ENCODE measurements around the gene TUBB2B.

The TUBB2B gene

DNA sequence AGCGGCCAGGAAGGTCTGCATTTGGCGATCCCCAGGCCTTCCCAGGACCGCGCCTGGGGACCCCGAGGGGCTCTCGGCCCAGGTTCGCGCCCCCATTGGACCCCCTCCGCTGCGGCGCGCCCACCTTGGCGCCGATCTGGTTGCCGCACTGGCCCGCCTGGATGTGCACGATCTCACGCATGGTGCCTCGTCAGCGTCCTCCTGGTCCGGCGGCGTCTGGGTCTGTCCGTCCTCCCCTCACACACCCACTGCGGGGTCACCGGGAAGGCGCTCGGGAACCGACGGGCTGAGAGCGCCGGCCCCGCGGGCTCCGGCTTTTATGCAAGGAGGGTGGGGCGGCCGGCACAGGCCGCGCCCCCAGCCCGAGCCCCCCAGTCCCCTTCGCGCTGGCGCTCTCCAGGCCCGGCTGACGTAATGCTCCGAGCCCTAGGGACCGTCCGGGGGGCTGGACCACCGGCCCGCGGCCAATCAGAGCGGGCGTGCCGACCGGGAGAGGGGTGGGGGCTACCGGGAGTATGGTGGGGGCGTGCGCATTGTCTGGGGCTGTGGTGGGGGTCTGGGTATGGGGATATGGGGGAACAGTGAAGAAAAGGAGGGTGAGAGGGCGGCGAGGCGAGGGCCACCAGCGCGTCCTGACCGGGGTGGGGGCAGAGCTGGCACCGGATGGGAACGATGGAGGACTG lies at the start of gene TUBB2B:
Gene TUBB2B (minus strand): TSS at position 291 of the 683 bp plus-strand sequence. CDS start 110 bp downstream, at position 181.
- peak within 1 kb of the TSS; percentile 84 for H3K9ac ChIP-seq (ENCODE audit: low read depth, low read length)
- peak within 1 kb of the TSS; percentile 89 for H3K27ac ChIP-seq (ENCODE audit: low read depth, low read length)
- H3K4me3 ChIP-seq (ENCODE audit: low read depth, low read length) = peak within 1 kb of the TSS; percentile 92
- H3K27me3 ChIP-seq (ENCODE audit: control insufficient read depth, insufficient read depth, low read length) = peaks cover 33% of the 10 kb centered on the region
- H3K9me3 ChIP-seq (ENCODE audit: control insufficient read depth, insufficient read depth, low read length) = no peaks in the 10 kb centered on the region
- peaks cover 23% of the 10 kb centered on the region for H3K36me3 ChIP-seq (ENCODE audit: control insufficient read depth, insufficient read depth, low read length)
- peaks cover 26% of the 10 kb centered on the region for H3K4me1 ChIP-seq (ENCODE audit: control insufficient read depth, insufficient read depth, low read length)

- no peak overlapping the region for H3K4me3 ChIP-seq (ENCODE audit: low read depth, low read length)
- H3K27me3 ChIP-seq (ENCODE audit: control insufficient read depth, insufficient read depth, low read length) = no peaks in the 10 kb centered on the region
- H3K9me3 ChIP-seq (ENCODE audit: control insufficient read depth, insufficient read depth, low read length) = no peaks in the 10 kb centered on the region
- peaks cover 8% of the 10 kb centered on the region for H3K4me1 ChIP-seq (ENCODE audit: control insufficient read depth, insufficient read depth, low read length)
- H3K27ac ChIP-seq (ENCODE audit: low read depth, low read length) = no peak overlapping the region
- no peak overlapping the region for H3K9ac ChIP-seq (ENCODE audit: low read depth, low read length)
- peaks cover 22% of the 10 kb centered on the region for H3K36me3 ChIP-seq (ENCODE audit: control insufficient read depth, insufficient read depth, low read length)
Measured at GRCh38 chr6:3277251-3277650, 49.8 kb upstream of the TUBB2B start.

- Histone ChIP-seq H3K27me3 (ENCODE audit: control insufficient read depth, insufficient read depth, low read length) (no peaks in the 10 kb centered on the region), H3K4me3 (ENCODE audit: low read depth, low read length) (no peak overlapping the region), H3K9me3 (ENCODE audit: control insufficient read depth, insufficient read depth, low read length) (no peaks in the 10 kb centered on the region), H3K4me1 (ENCODE audit: control insufficient read depth, insufficient read depth, low read length) (peaks cover under 1% of the 10 kb centered on the region; the same call in 1 of the 2 replicates), H3K36me3 (ENCODE audit: control insufficient read depth, insufficient read depth, low read length) (peaks cover 30% of the 10 kb centered on the region), H3K9ac (ENCODE audit: low read depth, low read length) (no peak overlapping the region), H3K27ac (ENCODE audit: low read depth, low read length) (no peak overlapping the region)
Measured at GRCh38 chr6:3276174-3277167, 49.0 kb upstream of the TUBB2B start.

- Histone ChIP-seq H3K27ac (ENCODE audit: low read depth, low read length) (no peak overlapping the region), H3K27me3 (ENCODE audit: control insufficient read depth, insufficient read depth, low read length) (no peaks in the 10 kb centered on the region), H3K9me3 (ENCODE audit: control insufficient read depth, insufficient read depth, low read length) (no peaks in the 10 kb centered on the region), H3K9ac (ENCODE audit: low read depth, low read length) (no peak overlapping the region), H3K36me3 (ENCODE audit: control insufficient read depth, insufficient read depth, low read length) (peaks cover 56% of the 10 kb centered on the region), H3K4me3 (ENCODE audit: low read depth, low read length) (no peak overlapping the region), H3K4me1 (ENCODE audit: control insufficient read depth, insufficient read depth, low read length) (no peaks in the 10 kb centered on the region)
Measured at GRCh38 chr6:3273707-3274521, 46.5 kb upstream of the TUBB2B start.

DNA sequence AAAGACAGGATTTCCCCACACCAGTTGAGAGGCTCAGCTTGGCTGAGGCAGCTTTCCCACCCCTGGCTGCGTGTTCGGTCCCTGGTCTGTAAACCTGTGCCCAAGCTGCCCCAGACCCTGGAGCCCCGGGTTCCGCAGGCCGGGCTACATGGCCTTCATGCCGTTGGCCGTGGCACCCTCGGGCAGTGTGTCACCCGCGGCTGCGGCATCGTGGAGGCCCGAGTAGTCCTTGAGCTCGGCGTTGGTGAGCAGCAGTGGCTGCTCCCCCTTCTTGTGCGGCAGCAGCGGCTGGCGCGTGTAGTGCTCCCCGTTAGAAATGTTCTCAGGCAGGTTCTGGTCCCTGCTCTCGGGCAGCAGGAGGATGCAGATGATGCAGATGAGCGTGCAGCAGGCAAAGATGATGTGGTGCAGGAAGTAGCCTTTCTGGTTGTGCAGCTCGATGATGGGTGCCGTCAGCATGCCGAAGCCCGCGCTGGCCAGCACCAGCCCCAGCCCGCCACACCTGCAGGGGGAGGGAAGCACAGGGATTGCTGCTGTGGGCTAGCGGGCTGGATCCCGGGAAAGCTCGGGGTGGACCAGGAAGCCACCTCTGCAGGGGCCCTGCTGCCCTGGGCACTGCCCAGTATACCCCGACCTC lies 45.6 kb upstream of the TUBB2B start:
- Histone ChIP-seq H3K9ac (ENCODE audit: low read depth, low read length) (no peak overlapping the region), H3K36me3 (ENCODE audit: control insufficient read depth, insufficient read depth, low read length) (peaks cover 59% of the 10 kb centered on the region), H3K27ac (ENCODE audit: low read depth, low read length) (no peak overlapping the region)

DNA sequence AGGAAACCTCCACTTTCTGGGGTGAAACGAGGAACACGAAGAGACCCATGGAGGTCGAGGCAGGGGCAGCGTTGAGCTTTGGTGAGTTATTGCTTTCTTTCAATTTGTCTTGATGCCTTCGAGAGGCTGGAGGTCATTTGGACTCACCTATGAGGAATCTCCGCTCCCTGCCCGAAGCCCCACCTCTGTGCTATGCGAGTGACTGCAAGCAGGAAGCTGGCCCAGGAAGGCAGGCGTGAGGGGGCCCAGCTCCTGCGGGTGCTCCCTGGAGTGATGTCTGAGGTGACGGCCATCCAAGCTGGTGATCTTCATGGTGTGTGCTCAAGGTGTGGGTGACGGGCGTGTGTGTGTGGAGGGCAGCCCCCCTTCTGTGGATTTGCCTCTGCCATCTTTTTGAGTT lies 44.3 kb upstream of the TUBB2B start:
- Histone ChIP-seq H3K4me3 (ENCODE audit: low read depth, low read length) (no peak overlapping the region), H3K4me1 (ENCODE audit: control insufficient read depth, insufficient read depth, low read length) (no peaks in the 10 kb centered on the region), H3K27me3 (ENCODE audit: control insufficient read depth, insufficient read depth, low read length) (no peaks in the 10 kb centered on the region), H3K9me3 (ENCODE audit: control insufficient read depth, insufficient read depth, low read length) (no peaks in the 10 kb centered on the region), H3K27ac (ENCODE audit: low read depth, low read length) (no peak overlapping the region), H3K36me3 (ENCODE audit: control insufficient read depth, insufficient read depth, low read length) (peaks cover 68% of the 10 kb centered on the region), H3K9ac (ENCODE audit: low read depth, low read length) (no peak overlapping the region)

More for the DNA sequence above, 45.6 kb upstream of the TUBB2B start:
- Histone ChIP-seq H3K27me3 (ENCODE audit: control insufficient read depth, insufficient read depth, low read length) (no peaks in the 10 kb centered on the region), H3K4me3 (ENCODE audit: low read depth, low read length) (no peak overlapping the region), H3K4me1 (ENCODE audit: control insufficient read depth, insufficient read depth, low read length) (no peaks in the 10 kb centered on the region), H3K9me3 (ENCODE audit: control insufficient read depth, insufficient read depth, low read length) (no peaks in the 10 kb centered on the region)

- Histone ChIP-seq H3K4me1 (ENCODE audit: control insufficient read depth, insufficient read depth, low read length) (no peaks in the 10 kb centered on the region), H3K9me3 (ENCODE audit: control insufficient read depth, insufficient read depth, low read length) (no peaks in the 10 kb centered on the region), H3K4me3 (ENCODE audit: low read depth, low read length) (no peak overlapping the region), H3K9ac (ENCODE audit: low read depth, low read length) (no peak overlapping the region), H3K27me3 (ENCODE audit: control insufficient read depth, insufficient read depth, low read length) (no peaks in the 10 kb centered on the region), H3K36me3 (ENCODE audit: control insufficient read depth, insufficient read depth, low read length) (peaks cover 81% of the 10 kb centered on the region), H3K27ac (ENCODE audit: low read depth, low read length) (no peak overlapping the region)
Measured at GRCh38 chr6:3270258-3270657, 42.8 kb upstream of the TUBB2B start.

DNA sequence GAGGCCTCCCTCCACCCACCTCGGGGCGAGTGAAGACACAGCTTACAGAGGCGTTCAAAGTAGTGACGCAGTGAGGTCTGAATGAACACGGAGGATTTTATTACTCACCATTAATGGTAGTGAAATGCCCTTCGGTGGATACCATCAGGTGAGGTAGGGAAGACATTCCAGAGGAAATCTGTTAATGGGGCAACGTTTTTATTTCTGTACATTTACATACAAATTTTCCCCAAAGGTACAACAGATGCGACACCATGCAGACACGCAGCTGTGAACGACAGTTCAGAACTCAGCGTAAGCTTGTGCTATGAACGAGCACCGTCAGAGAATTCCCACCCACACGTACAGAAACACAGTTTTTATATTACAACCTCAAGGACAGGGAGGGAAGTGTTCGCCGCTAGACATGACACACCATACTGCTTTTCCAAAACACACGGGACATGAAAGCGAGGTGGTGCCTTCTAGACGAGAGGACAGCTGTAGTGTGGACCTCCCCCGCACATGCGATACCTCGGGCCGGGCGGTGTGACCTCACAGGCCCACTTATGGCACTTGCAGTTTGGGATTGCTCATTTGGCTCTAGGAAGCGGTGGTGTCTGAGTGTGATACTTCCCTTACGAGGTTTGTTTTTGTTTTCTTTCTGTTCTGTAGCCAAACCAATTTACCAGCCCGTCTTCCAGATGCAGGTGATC lies 42.0 kb upstream of the TUBB2B start:
- Histone ChIP-seq H3K36me3 (ENCODE audit: control insufficient read depth, insufficient read depth, low read length) (peaks cover 89% of the 10 kb centered on the region), H3K4me3 (ENCODE audit: low read depth, low read length) (no peak overlapping the region), H3K9me3 (ENCODE audit: control insufficient read depth, insufficient read depth, low read length) (no peaks in the 10 kb centered on the region), H3K9ac (ENCODE audit: low read depth, low read length) (no peak overlapping the region), H3K27ac (ENCODE audit: low read depth, low read length) (no peak overlapping the region), H3K4me1 (ENCODE audit: control insufficient read depth, insufficient read depth, low read length) (no peaks in the 10 kb centered on the region), H3K27me3 (ENCODE audit: control insufficient read depth, insufficient read depth, low read length) (no peaks in the 10 kb centered on the region)

DNA sequence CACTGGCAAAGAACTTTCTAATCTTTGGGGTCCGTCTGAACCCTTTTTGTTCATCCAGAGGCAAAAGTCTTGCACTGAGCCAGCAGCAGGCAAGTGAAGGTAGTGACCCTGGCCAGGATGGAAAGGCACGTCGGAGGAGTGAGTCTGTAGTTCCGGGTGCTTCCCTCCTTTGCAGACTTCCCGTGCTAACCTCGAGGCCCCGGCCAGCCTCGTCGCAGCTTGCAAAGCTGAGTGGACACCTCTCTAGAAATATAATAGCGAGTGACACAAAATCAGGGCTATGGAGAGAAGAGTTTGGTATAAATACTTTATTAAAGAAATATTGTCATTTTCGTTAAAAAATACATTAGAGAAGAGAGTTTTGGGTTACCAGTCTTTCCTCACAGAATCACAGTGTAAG lies 41.2 kb upstream of the TUBB2B start:
- H3K9ac ChIP-seq (ENCODE audit: low read depth, low read length) = no peak overlapping the region
- H3K4me1 ChIP-seq (ENCODE audit: control insufficient read depth, insufficient read depth, low read length) = no peaks in the 10 kb centered on the region
- no peak overlapping the region for H3K4me3 ChIP-seq (ENCODE audit: low read depth, low read length)
- H3K27me3 ChIP-seq (ENCODE audit: control insufficient read depth, insufficient read depth, low read length) = no peaks in the 10 kb centered on the region
- H3K9me3 ChIP-seq (ENCODE audit: control insufficient read depth, insufficient read depth, low read length) = no peaks in the 10 kb centered on the region
- H3K36me3 ChIP-seq (ENCODE audit: control insufficient read depth, insufficient read depth, low read length) = peaks cover 92% of the 10 kb centered on the region
- no peak overlapping the region for H3K27ac ChIP-seq (ENCODE audit: low read depth, low read length)

DNA sequence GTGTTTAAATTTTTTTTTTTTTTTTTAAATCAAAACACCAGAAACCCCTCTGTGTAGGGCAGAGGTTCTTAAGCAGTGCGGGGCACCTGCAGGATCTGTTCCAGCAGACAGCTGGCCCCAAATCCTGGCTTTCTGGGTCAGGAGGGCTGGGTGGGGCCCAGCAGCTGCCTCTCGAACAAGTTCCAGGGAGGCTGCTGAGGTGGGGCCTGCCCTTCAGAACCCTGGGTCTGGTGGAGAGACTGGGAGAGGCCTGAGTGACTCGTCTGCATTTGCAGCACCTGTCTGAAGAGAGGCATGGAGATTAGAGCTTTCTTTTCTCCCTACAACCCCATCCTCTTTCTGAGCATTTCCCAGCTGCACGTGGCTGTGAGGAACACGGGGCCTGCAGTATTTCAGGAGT lies 39.7 kb upstream of the TUBB2B start:
- Histone ChIP-seq H3K27ac (ENCODE audit: low read depth, low read length) (no peak overlapping the region), H3K4me3 (ENCODE audit: low read depth, low read length) (no peak overlapping the region), H3K9ac (ENCODE audit: low read depth, low read length) (no peak overlapping the region), H3K27me3 (ENCODE audit: control insufficient read depth, insufficient read depth, low read length) (no peaks in the 10 kb centered on the region), H3K9me3 (ENCODE audit: control insufficient read depth, insufficient read depth, low read length) (no peaks in the 10 kb centered on the region), H3K36me3 (ENCODE audit: control insufficient read depth, insufficient read depth, low read length) (peaks cover 88% of the 10 kb centered on the region), H3K4me1 (ENCODE audit: control insufficient read depth, insufficient read depth, low read length) (no peaks in the 10 kb centered on the region)

Measured in HUES48 (cell line).